HG03354 (cell line): ENCODE results near the gene USP22.
"Not testable (repeated sequence)": the region's sequence is repeated elsewhere in the genome, so short reads cannot be mapped to it uniquely, and the experiment has no call there.

Source experiments
- ATAC-seq: cut with Tn5 transposase; IDR thresholded peaks from one replicate; pipeline ENCODE4 v1.9.1; 2021; ENCODE audit warnings: mild to moderate bottlenecking; ENCODE audit not compliant: unreplicated experiment, poor library complexity, severe bottlenecking

USP22 gene

DNA sequence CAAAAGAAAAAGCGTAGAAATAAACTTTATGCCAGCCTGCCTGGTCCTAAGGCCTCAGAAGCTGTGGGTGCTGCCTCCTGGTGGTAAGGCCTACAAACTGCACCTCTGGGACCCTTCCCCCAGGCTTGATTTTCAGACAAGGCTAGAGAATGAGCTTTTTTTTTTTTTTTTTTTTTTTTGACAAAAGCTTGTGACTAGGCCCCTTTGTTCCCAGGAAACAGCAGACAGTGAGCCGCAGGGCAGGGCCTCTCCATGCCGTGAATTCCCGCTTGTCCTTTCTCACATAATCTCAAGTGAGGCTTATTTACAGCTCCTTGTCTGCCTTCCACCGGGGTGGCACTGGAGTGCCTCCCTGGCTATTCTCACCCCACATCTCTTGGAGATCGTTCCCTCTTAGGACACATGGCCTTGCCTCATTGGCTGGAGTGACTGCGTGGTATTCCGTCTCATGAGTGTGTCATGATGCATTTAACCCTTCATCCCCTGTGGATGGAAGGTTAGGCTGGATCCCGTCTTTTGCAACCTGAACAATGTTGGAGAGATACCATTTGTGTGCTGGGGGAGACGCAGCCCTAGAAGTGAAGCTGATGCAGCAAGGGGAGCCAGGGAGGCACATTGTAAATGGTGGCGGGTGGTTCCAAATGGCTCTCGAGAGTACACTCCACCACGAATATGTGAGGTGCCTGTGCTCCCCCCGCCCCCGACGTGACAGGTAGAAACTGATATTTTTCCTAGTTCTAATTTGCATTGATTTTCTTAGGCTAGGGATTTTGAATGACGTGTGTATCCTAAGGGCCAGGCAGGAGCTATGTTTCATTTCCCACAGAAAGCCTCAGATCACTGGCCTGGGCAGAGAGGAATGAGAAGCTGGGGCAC is 49.6 kb downstream of the USP22 start:
- peak; percentile 59 for ATAC-seq

DNA sequence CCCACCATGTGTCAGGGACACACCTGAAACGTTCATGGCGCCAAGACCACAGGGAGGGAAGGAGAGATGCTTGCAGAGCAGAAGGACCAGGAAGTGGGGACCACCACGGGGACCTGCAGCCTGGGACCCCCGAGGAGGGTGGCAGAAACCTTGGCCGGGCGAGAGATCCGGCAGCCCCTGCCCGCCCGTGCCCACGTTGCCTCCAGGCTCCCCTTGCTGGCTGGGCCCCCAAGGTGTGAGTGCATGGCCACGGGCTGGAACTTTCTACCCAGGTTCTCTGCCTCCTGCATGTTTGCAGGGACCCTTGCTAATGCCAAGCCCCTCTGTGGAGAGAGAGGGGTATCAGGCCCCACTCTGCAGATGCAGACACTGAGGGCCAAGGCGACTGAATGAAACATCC is 50.4 kb downstream of the USP22 start:
- ATAC-seq = no peak

DNA sequence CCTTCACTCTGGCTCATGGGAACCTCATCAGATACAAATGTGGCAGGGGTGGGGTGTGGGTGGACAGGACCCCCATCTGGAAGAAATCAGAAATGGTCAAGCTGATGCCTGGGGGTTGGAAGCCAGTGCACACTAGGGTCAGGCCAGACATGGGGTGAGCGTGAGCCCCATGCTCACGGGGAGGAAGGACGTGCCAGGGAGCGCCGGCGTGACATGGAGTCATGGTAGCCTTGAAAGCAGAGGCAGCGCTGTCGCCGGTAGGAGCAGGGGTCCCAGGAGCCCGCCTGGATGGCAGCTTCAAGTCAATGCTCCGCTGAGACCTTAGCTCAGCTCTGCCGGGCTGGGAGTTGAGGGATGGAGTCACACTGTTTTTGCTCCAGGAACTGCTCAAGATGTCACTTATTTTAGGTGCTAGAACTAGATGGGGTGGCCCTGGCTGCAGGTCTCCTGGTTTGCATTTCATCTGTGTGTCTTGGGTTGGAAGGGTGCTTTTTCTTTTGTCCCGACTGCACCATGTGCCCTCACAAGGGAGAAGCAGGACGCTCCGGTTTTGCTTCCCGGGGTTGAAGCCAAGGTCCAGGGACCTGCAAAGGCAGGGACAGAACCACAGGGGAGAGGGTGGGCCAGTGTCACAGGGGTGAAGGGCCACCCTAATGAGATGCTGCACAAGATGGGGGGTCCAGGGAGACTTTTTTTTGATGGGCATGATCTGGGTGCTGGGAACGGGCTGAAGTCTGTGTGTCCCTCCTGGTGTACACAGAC is 51.4 kb downstream of the USP22 start:
- no peak for ATAC-seq

DNA sequence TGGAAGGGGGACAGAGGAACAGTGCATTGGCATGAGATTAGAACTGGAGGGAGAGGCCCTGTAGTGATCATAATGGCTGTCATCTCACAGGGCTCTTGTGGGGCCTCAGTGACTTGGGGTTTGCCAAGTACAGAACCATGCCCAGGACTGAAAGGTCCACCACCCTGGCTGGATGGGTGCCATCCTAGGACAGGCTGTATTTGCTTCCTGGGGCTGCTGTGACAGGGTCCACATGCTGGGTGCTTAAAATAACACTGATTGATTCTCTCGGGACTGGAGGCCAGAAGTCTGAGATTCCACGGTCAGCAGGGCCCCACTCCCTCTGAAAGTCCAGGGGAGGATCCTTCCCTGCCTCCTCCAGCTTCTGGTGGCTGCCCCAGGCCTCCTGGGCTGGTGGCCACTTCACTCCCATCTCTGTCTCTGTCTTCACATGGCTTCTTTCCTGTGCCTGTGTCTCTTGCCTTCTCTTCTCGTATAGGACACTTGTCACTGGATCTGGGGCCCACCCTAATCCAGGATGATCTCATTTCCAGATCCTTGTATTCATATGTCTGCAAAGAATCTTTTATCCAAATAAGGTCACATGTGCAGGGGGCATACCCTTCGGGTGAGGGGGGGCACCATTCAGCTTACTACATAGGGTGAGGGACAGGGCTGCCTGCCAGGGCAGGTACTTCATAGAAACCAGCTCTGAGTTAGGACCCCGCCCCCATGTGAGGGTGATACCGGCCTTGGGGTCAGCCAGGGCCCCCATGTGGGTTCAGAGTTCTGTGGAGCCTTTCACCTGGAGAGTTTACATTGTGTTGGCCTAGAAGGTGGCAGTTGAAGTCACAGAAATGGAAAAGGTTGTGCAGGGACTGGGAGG is 52.6 kb downstream of the USP22 start:
- ATAC-seq = no peak

DNA sequence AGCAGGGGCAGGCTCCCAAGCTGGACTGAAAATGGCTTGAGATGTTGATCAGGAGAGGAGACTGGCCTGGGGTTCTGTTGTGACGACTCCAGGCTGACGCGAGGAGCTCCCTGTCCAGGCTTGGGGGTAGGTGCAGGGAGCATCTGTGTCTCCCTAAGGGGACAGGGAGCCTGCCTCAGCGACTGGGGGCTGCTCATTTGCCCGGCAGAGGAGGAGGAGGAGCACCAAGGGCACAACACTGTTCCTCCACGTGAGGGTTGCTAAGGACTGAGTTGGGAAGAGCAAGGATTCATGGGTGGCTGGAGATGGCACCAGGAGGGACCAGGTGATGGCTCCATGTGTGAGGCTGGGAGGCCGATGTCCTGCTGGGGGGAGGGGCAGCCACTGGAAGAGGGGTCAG is 53.3 kb downstream of the USP22 start:
- no peak for ATAC-seq

DNA sequence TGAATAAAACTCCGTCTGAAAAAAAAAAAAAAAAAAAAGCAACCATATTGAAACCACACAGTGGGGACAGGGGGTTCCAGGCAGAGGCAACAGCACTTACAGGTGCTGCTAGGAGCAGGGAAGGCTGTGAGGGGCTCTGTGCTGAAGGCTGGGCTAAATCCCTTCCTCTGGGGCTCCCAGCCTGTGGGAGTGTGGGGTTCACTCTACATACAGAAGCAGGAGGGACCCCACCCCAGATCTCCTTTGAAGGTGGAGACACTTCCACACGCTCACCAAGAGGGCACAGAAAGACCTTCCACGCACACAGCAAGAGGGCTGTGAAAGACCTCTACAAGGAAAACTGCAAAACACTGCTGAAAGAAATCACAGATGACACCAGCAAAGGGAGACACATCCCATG is 53.9 kb downstream of the USP22 start:
- ATAC-seq = no peak

DNA sequence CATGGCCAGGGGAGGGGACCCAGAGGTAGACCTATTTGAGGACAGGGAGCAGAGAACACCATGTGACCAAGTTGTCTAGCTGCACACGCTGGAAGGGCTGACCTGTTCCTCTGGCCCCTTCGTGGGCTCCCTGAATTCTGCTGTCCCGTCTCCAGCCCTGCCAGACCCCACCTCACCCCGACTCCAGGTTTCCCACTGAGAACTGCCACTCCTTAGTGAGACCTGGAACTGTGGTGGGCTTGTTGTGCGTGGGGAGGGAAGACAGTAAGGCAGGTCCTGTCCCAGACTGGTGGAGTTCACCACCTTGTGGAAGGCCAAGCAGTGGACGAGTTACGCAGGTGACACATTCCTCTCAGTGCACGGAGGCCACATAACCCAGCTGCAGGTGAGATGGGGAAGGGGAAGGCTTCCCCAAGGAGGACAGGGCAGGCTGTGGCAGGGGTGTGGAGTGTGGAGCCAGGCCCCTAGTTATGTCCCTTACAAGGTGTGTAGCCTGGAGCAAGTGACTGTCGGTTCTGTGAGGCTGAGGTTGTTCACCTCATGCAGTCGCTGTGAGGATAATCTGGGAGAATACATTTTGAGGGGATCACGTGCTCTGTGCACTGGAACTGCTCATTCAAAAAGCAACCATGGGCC is 54.7 kb downstream of the USP22 start:
- ATAC-seq = no peak

DNA sequence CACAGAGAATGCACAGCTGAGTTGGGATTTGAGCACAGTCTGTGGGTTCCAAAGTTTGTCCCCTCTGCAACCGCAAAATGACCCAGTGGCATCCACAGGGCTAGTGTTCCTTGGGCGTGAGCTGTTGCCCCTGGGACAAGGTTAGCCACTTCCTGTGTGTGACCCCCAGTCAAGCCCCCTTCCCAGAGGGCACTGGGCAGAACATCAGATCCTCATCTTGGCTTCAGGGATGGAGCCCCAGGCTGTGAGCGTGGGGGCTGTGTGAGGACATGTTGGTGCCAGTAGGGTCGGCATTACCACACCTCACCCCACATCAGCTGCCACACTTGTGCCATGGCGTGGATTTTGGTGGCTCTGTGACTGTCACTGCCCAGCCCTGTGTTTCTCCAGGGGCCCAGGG is 55.3 kb downstream of the USP22 start:
- ATAC-seq = no peak

DNA sequence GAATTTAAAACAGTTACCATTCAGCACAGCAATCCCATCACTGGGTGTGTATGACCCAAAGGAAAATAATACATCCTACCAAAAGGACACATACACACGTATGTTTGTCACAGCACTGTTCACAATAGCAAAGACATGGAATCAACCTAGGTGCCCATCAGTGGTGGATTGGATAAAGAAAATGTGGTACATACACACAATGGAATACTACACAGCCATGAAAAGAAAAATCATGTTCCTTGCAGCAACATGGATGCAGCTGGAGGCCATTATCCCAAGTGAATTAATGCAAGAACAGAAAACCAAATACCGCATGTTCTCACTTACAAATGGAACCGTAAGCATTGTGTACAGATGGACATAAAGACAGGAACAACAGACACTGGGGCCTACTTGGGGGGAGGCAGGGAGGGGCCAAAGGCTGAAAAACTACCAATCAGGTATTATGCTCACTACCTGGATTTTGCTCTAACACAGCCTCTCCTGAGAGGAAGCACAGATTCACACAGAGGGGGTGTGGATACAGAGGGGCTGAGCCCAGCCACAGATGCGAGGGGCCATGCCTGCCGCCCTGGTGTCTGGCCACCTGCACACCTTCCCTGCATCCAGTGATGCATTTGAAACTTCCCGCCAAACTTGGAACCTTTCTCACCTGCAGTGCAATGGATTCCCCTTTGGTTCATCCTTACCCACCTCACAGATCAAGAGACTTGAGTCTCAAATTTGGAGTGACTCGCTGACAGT is 55.9 kb downstream of the USP22 start:
- ATAC-seq = no peak

DNA sequence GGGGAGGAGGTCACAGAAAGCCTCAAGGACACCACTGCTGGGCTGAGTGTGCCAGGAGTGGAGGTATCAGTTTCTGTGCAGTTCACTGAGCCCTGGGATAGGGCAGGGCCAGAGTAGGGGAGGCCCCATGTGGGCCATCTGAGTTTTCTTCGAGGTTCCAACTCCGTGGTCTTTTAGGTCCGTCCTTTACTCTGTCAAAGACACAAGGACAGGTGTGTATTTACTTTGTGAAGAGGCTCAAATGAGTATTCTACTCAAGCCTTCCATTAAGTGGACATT is 59.5 kb downstream of the USP22 start:
- no peak for ATAC-seq

DNA sequence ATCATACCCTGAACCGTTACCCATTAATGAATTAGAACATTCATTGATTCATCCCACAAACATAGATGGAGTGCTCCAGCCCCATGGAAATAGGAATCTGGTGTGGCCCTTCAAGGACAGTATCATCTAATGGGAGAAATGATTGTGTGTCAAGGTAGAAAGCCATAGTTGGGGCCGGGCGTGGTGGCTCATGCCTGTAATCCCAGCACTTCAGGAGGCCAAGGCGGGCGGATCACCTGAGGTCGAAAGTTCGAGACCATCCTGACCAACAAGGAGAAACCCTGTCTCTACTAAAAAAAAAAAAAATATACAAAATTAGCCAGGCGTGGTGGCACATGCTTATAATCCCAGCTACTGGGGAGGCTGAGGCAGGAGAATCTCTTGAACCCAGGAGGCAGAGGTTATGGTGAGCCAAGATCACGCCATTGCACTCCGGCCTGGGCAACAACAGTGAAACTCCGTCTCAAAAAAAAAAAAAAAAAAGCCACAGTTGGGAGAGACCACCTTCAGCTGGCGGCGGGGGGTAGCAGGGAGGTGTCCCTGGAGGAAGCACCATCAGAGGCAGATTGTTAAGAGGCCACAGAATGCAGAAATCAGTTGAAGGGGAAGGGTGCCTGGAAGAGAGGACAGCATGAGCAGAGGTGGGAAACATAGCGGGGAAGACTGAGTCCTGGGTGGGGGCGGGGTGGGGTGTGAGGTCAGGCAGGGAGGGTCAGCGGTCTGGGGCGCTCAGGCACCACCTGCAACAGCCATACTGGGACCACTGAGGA is 60.0 kb downstream of the USP22 start:
- ATAC-seq = no peak

DNA sequence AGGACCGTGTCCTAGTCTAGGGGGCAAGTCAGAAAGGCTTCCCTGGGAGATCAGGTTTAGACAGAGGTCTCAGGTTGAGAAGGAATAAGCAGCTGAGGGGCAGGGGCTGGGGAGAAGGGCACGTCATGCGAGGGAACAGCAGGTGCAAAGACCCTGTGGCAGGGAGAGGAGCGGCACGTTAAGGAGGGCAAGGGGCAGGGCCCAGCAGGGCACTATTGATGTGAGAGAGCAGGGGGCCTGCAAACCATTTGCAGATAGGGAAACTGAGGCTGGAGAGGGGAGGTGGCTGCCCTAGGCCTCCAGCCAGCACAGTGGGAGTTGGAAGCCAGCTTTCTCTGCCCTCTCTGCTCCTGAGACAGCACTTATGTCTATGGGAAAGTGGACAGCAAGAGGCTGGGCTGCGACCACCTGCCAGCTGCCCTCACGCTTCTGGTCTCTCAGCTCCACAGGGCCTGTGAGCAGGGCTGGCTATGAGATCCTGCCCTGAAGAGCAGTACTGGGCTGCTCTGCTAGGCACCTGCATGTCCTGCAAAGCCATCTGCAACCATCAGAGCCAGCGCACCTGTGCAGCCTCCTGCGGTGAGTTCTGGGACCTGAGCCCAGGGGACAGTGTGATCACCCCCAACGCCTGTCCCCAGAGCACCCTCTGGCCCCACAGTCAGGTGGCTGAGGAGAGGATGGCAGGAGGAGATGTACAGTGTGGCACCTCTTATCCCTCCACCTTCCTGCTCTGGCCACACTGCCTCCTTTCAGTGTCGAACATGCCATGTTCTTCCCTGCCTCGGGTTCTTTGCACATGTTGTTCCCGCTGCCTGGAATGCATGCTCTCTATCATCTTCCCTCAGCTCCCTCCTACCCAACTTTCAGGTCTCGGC is 61.5 kb downstream of the USP22 start:
- ATAC-seq = no peak

DNA sequence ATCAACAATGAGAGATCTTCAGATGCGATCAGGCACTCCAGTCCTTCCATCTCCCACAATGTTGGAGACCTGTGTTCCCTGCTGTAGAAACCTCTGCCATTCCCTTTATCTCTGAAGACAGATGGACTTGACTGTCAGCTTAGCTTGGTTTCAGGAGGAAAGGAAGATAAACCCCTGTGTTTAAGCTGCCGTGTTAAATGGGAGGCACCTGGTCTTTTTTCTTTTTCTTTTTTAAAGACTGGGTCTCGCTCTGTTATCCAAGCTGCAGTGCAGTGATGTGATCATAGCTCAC is 63.1 kb downstream of the USP22 start:
- no peak for ATAC-seq

DNA sequence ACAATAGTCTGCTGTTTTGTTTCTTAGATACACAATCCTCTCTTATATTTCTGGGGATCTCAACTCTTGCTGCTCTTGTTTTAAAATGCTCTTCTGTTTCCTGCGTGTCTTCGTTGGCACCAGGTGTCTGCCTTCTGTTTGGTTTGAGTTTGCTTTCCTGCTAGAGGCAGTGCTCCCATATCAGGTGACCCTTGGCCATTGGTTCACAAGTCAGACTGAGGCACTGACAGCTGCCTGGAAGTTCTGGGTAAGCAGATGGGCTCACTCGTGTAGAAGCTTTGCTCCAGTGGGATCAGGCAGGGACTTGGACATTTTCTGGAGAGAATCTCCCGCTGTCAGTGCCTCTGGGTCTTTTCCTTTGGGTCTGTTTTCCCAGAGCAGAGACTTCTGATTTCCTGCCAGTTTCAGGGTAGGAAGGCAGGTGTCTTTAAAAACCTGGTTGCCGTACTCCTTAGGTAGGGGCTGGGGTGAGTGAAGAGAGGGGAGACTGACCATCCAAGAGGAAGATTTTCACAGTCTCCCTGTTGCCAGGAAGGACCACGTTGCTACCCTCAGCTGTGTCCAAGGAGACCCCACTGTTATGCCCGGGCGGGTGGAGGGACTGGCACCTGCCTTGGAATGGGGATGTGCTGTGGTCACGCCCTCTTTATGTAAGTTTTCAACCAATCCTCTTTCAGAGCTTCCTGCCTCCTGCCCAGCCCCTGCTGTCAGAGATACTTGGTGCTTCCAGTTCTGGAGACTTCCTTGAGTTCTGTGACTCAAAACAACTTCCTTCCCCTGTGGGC is 63.6 kb downstream of the USP22 start:
- ATAC-seq = not testable (repeated sequence)

DNA sequence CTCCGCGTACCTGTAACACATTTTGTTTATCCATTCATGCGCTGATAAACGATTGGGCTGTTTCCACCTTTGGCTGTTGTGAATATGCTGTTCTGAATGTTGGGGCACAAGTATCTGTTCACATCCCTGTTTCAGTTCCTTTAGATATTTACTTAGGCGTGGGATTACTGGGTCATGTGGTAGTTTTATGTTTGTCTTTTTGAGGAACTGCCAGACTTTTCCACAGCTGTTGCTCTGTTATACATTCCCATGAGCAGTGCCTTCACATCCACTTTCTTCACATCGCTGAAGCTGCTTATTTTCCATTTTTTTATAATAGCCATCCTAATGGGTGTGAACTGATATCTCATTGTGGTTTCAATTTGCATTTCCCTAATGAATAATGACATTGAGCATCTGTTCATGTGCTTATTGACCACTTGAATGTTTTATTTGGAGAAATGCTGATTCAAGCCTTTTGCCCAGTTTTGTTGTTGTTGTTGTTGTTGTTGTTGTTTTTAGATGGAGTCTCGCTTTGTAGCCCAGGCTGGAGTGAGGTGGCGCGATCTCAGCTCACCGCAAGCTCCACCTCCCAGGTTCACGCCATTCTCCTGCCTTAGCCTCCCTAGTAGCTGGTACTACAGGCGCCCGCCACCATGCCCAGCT is 65.1 kb downstream of the USP22 start:
- ATAC-seq = not testable (repeated sequence)

DNA sequence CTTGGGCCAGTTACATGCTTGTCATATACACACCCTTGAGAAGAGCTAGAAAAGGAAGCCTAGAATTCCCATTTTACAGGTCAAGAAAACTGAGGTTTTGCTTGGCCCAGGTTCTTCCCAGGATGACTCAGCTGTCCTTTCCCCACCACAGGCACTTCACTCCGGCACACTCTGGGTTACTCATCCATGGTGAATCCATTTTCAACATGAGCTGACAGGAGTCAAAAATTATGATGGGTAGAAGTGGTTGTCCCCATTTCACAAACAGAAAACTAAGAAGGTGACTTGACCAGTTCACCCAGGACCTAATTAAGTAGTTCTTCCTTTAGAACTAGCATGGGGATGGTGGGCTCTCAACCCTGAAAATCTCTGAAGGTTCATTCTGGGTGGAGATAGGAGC is 67.2 kb downstream of the USP22 start:
- ATAC-seq = no peak

DNA sequence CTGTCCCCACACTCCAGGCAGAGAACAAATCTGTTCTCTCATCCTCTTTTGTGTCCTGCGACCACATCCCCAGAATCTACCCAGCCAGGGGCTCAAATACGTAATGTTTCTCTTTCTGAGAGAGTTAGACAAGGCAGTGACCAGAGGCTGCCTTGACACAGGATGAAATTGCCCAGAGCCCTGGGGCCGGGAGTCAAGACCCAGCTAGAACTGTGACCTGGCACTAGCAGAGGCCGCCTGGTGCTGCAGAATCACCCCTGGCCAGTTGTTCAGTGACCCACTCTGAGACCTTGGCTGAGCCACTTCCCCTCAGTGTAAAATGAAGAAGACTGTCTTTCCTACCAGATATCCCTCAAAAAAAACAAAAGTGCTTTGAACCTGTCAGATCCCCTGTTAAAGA is 72.5 kb downstream of the USP22 start:
- ATAC-seq = no peak
